Measurements from ENCODE around the gene GADD45GIP1.

- TF ChIP-seq POLR2AphosphoS5 (IDR thresholded peaks at IDR 0.05; ENCODE audit: low read depth, low read length), result no peak
- TF ChIP-seq POLR2A (IDR thresholded peaks at IDR 0.05; ENCODE audit: low read depth, low read length), result no peak
- no peak for TF ChIP-seq TAF1 (IDR thresholded peaks at IDR 0.05; ENCODE audit: low read depth, low read length)
- 0 out of 2 replicates have a peak, but pooled peaks have one; percentile 37 for TF ChIP-seq POU2F2 (IDR thresholded peaks at IDR 0.05; ENCODE audit: low read depth, low read length)
Measured at GRCh38 chr19:12965017-12965811, 8.2 kb upstream of the GADD45GIP1 start.

Data from GM12891 (cell line).